GM12878 (cell line): ENCODE results near the gene ZNF618. TPM values are rescaled to one million over a fixed set of nuclear protein-coding genes. Genes with fewer than 3 reads are reported as not detected.

Experiments used
- ATAC-seq: fragments of 200-7000 bp; cut with Tn5 transposase; 3 replicates; pipeline ENCODE4 v1.9.1; 2020; ENCODE audit warnings: mild to moderate bottlenecking, moderate library complexity
- BruUV-seq: library from RNA; stranded (reverse); fragments of 400-500 nt; replicated peaks from 2 replicates; lab custom pipeline; 2021; lab: Mats Ljungman, UMichigan
- CTCF ChIA-PET: fragments of 300-600 bp; sonication (Branson Sonifier 250); formaldehyde crosslinking; extraction: SDS; loops from one replicate; lab custom pipeline; 2021; ENCODE audit warnings: inconsistent platforms; lab: Yijun Ruan, JAX
- POLR2A ChIA-PET: fragments of 350-600 bp; formaldehyde crosslinking; extraction: SDS; loops from one replicate; lab custom pipeline; 2021; ENCODE audit warnings: inconsistent platforms; lab: Charles Lee
- RAD21 ChIA-PET: fragments of 300-600 bp; sonication (Branson Sonifier 250); formaldehyde crosslinking; loops from one replicate; lab custom pipeline; 2023; ENCODE audit warnings: antibody characterized with exemption; ENCODE audit not compliant: unreplicated experiment; lab: Charles Lee
- SMC1A ChIA-PET: fragments of 300-600 bp; sonication (Branson Sonifier 250); formaldehyde crosslinking; loops from one replicate; lab custom pipeline; 2023; ENCODE audit not compliant: unreplicated experiment, uncharacterized antibody; lab: Charles Lee
- DNase-seq: peaks from one replicate; pipeline ENCODE4 v3.0.0-alpha.2; 2011; ENCODE audit warnings: low read depth, low spot score
- FAIRE-seq: peaks from 3 replicates; lab custom pipeline; 2011; peaks lifted over from hg19 to GRCh38; lab: Jason Lieb, UNC
- H2AFZ ChIP-seq: 2 replicates; pipeline ENCODE4 v1.6.0; 2011; ENCODE audit warnings: low read depth, low read length, control low read depth; ENCODE audit not compliant: control insufficient read depth
- H3K27ac ChIP-seq: 2 replicates; pipeline ENCODE4 v1.5.1; 2011; ENCODE audit warnings: control low read depth; ENCODE audit not compliant: control insufficient read depth, insufficient read depth
- H3K27me3 ChIP-seq, 2 experiments: replicated peaks in 1 of 2; 2 replicates each; pipeline versions ENCODE4 v1.6.0 to v1.6.1; 2011; ENCODE audit warnings: low read length in 1 of 2; ENCODE audit not compliant: control insufficient read depth in 2 of 2, insufficient read depth in 2 of 2
- H3K36me3 ChIP-seq, 2 experiments: 2 replicates each; pipeline ENCODE4 v1.5.1; 2011; ENCODE audit warnings: low read length in 1 of 2; ENCODE audit not compliant: control insufficient read depth in 2 of 2, insufficient read depth in 2 of 2
- H3K4me1 ChIP-seq: 2 replicates; pipeline ENCODE4 v1.6.1; 2011; ENCODE audit warnings: mild to moderate bottlenecking, low read length, moderate library complexity, mixed read lengths; ENCODE audit not compliant: control insufficient read depth, insufficient read depth
- H3K4me2 ChIP-seq: 2 replicates; pipeline ENCODE4 v1.6.0; 2011; ENCODE audit warnings: control low read depth; ENCODE audit not compliant: control insufficient read depth, insufficient read depth
- H3K4me3 ChIP-seq: fragments of 200-600 bp; sonication (generic); 2 replicates; pipeline ENCODE4 v1.5.1; 2016
- H3K79me2 ChIP-seq: 2 replicates; pipeline ENCODE4 v1.6.0; 2011; ENCODE audit warnings: low read length; ENCODE audit not compliant: control insufficient read depth, insufficient read depth
- H3K9ac ChIP-seq: 2 replicates; pipeline ENCODE4 v1.8.0; 2011; ENCODE audit warnings: low read length, control low read depth, mixed read lengths; ENCODE audit not compliant: control insufficient read depth, insufficient read depth
- H3K9me3 ChIP-seq: replicated peaks from 3 replicates; pipeline ENCODE4 v1.5.1; 2011; ENCODE audit warnings: mild to moderate bottlenecking, low read length; ENCODE audit not compliant: control insufficient read depth, insufficient read depth
- H4K20me1 ChIP-seq: 2 replicates; pipeline ENCODE4 v1.6.0; 2011; ENCODE audit not compliant: control insufficient read depth, insufficient read depth
- CHD2 ChIP-seq: IDR thresholded peaks from 2 replicates; pipeline ENCODE4 v1.6.1; 2011; ENCODE audit warnings: low read depth, low read length, improper control_type of control experiment, borderline replicate concordance
- ESRRA ChIP-seq: IDR thresholded peaks from 2 replicates; pipeline ENCODE4 v1.6.1; 2012; ENCODE audit warnings: mild to moderate bottlenecking, low read length, improper control_type of control experiment
- FOXK2 ChIP-seq: fragments of 450-650 bp; IDR thresholded peaks from 2 replicates; pipeline ENCODE4 v1.6.1; 2017; ENCODE audit warnings: mild to moderate bottlenecking, moderate library complexity
- FOXM1 ChIP-seq: IDR thresholded peaks from 2 replicates; pipeline ENCODE4 v1.6.1; 2012; ENCODE audit warnings: low read depth, mild to moderate bottlenecking, inconsistent platforms, low read length, moderate library complexity
- HCFC1 ChIP-seq: fragments of 150-350 bp; IDR thresholded peaks from 2 replicates; pipeline ENCODE4 v1.6.1; 2014; ENCODE audit warnings: low read length
- KLF5 ChIP-seq: fragments of 450-650 bp; IDR thresholded peaks from 2 replicates; pipeline ENCODE4 v1.6.1; 2014; ENCODE audit warnings: mild to moderate bottlenecking; ENCODE audit not compliant: partially characterized antibody
- NFIC ChIP-seq: IDR thresholded peaks from 2 replicates; pipeline ENCODE4 v1.6.1; 2012; ENCODE audit warnings: low read depth, mild to moderate bottlenecking, inconsistent platforms, low read length, moderate library complexity
- NFYB ChIP-seq: IDR thresholded peaks from 2 replicates; pipeline ENCODE4 v1.6.1; 2011; ENCODE audit warnings: low read depth, mild to moderate bottlenecking, low read length, improper control_type of control experiment, moderate library complexity; ENCODE audit not compliant: insufficient read depth
- NRF1 ChIP-seq: conservative IDR thresholded peaks from 2 replicates; pipeline ENCODE4 v1.6.1; 2011; ENCODE audit warnings: mild to moderate bottlenecking, low read depth, low read length, improper control_type of control experiment
- POLR2A ChIP-seq: IDR thresholded peaks from 2 replicates; pipeline ENCODE4 v1.6.1; 2011; ENCODE audit warnings: low read depth, mild to moderate bottlenecking, low read length
- RBBP5 ChIP-seq: fragments of 200-600 bp; sonication (generic); conservative IDR thresholded peaks from 2 replicates; pipeline ENCODE4 v1.6.1; 2016
- SMC3 ChIP-seq: IDR thresholded peaks from 2 replicates; pipeline ENCODE4 v1.6.1; 2011; ENCODE audit warnings: low read length, improper control_type of control experiment, borderline replicate concordance
- SREBF1 ChIP-seq: IDR thresholded peaks from 2 replicates; pipeline ENCODE4 v1.6.1; 2012; ENCODE audit warnings: mild to moderate bottlenecking, low read length
- WRNIP1 ChIP-seq: IDR thresholded peaks from 2 replicates; pipeline ENCODE4 v1.6.1; 2011; ENCODE audit warnings: low read depth, low read length, improper control_type of control experiment, borderline replicate concordance
- WGBS: methylation state at CpG from one replicate; pipeline ENCODE4 v1.1.6; 2016; ENCODE audit warnings: low lambda C conversion rate; ENCODE audit not compliant: insufficient replicate concordance, insufficient coverage; ENCODE audit errors: missing lambda C conversion rate; 5-methylcytosine and 5-hydroxymethylcytosine counted together
- in situ Hi-C: fragments of 300-500 bp; cut with MboI; formaldehyde crosslinking; loops from 9 replicates; pipeline ENCODE4 v1.14.3; 2018; ENCODE audit warnings: mixed read lengths
- intact Hi-C: fragments of 100-400 bp; cut with micrococcal nuclease; formaldehyde crosslinking; loops from one replicate; pipeline ENCODE4 v1.14.2; 2022; ENCODE audit not compliant: unreplicated experiment
- polyA plus RNA-seq, 11 experiments: library from polyadenylated mRNA; depleted of rRNA in 4 of 11; unstranded in 6 of 11; stranded (reverse) in 5 of 11; fragments of >200 nt; fragmentation: Nextera tagmentation in 4 of 11; fragmentation: Illumina TruSeq in 1 of 11; extraction: Ambion mirVana in 4 of 11; extraction: Trizol in 1 of 11; gene quantifications; 1 replicate in 1 of 11; 2 replicates in 10 of 11; pipeline versions ENCODE4 v1.2.1 to v1.2.3, GENCODE V29; 2011 to 2016; ENCODE audit warnings: inconsistent platforms in 2 of 11, missing spikeins in 2 of 11, low read depth in 1 of 11
- total RNA-seq, 4 experiments: library from RNA; depleted of rRNA in 3 of 4; stranded (reverse); fragments of >200 nt in 3 of 4; fragmentation: Illumina TruSeq in 1 of 4; extraction: Trizol in 1 of 4; gene quantifications; 2 replicates each; pipeline versions ENCODE4 v1.2.1 to v1.2.3, GENCODE V29; 2013 to 2021
- TF ChIP-seq, protein P1 (sequence below): fragments of 450-650 bp; IDR thresholded peaks from 2 replicates; pipeline ENCODE4 v1.6.1; 2017; ENCODE audit warnings: mild to moderate bottlenecking, moderate library complexity

The ZNF618 gene
- total and polyA plus RNA-seq, 10 of the 15 experiments (the other 5 are each of a cell fraction or from before 2014, with no cell fraction given): 0.01 to 0.24 (median 0.06) TPM; not detected in 2

DNA sequence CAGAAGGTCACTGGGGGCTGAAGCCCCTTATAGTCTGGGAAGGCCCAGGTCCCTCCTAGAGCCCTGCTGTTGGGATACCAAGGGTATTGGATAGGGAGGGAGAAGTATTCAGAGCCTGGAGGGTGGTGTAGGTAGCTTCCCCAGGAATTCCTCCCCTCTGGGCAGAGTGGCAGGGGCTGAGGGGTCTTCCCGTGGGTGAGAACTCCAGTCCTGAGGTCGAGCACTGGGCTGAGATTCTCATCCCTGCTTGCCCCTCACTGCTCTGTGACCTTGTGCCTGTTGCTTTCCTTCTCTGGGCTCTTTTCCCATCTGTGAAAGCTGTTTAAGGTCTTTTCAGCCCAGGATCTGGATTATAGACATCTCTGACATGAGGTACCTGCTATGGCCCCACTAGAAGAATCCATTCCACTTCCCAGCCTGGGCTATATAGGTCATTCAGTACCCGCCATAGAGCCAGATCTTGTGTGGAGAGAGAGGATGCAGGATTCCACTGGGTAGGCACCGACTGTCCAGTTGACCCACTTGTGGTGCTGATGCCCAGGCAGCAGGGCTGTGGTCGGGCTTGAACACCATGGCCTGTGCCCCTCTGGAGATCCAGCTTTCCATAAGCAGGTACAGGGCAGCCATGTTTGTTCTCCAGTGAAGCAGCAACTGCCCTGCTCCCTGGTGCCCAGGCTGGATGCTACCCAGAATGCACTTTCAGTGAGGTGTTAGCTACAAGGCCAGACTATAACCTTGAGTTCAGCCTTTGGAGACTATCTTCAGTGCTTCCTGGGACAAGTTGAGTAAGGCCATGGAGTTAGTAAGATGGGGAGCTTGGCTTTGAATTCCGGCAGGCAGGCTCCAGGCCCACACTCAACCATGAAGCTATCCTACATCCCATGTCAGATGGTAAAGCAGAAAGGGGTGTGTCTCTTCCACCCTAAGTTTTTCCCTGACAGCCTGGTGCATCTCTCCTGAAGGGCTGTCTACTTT lies 141.9 kb downstream of the ZNF618 start:
- in situ Hi-C loops: no loop called here
- no peak for TF ChIP-seq KLF5
- no peak overlapping the region for H2AFZ ChIP-seq
- FAIRE-seq (no peak), DNase-seq (no peak), ATAC-seq (no peak)
- H3K9me3 ChIP-seq: no peaks in the 10 kb centered on the region
- WGBS: 6% methylated on average over 6 of the region's 6 CpGs
- H3K79me2 ChIP-seq: no peaks in the 10 kb centered on the region
- H4K20me1 ChIP-seq: no peaks in the 10 kb centered on the region
- H3K4me3 ChIP-seq: no peak overlapping the region
- BruUV-seq: no TSS peak
- no peak overlapping the region for H3K27ac ChIP-seq
- ChIA-PET RAD21 (no interaction called here), CTCF (no interaction called here), POLR2A (no interaction called here), SMC1A (no interaction called here)
- H3K4me1 ChIP-seq: no peaks in the 10 kb centered on the region
- intact Hi-C loops: no loop called here
- no peak overlapping the region for H3K9ac ChIP-seq
- no peak overlapping the region for H3K4me2 ChIP-seq
- H3K27me3 ChIP-seq: no peaks in the 10 kb centered on the region
- no peaks in the 10 kb centered on the region for H3K36me3 ChIP-seq

DNA sequence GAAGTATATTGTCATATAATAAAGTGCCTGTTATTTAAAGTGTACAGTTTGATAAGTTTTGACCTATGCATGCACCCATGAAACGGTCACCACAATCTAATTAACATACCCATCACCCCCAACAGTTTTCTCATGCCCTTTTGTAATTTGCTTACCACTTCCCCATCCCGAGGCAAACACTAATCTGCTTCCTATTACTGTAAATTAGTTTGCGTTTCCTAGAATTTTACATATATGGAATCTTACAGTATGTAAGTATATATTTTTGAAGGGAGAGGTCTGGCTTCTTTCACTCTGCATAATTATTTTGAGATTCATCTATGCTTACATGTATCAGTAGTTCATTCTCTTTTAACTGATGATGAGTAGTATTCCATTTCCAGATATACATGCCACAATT lies 145.5 kb downstream of the ZNF618 start:
- ChIA-PET RAD21 (no interaction called here), POLR2A (no interaction called here), SMC1A (no interaction called here), CTCF (no interaction called here)
- no peaks in the 10 kb centered on the region for H3K36me3 ChIP-seq
- no peaks in the 10 kb centered on the region for H3K27me3 ChIP-seq
- no peak overlapping the region for H3K4me3 ChIP-seq
- H3K4me1 ChIP-seq: no peaks in the 10 kb centered on the region
- H2AFZ ChIP-seq: no peak overlapping the region
- FAIRE-seq (no peak), ATAC-seq (no peak), DNase-seq (no peak)
- no peak overlapping the region for H3K4me2 ChIP-seq
- no peak overlapping the region for H3K27ac ChIP-seq
- no peaks in the 10 kb centered on the region; the same call in 2 of the 3 replicates for H3K9me3 ChIP-seq
- H4K20me1 ChIP-seq: no peaks in the 10 kb centered on the region
- H3K79me2 ChIP-seq: no peaks in the 10 kb centered on the region
- 31% methylated on average over 3 of the region's 3 CpGs for WGBS
- no TSS peak for BruUV-seq
- intact Hi-C loops (no loop called here), in situ Hi-C loops (no loop called here)
- no peak overlapping the region for H3K9ac ChIP-seq
- no peak for TF ChIP-seq HCFC1
- no peak for TF ChIP-seq NFYB
- TF ChIP-seq CHD2: no peak
- TF ChIP-seq, protein P1, sequence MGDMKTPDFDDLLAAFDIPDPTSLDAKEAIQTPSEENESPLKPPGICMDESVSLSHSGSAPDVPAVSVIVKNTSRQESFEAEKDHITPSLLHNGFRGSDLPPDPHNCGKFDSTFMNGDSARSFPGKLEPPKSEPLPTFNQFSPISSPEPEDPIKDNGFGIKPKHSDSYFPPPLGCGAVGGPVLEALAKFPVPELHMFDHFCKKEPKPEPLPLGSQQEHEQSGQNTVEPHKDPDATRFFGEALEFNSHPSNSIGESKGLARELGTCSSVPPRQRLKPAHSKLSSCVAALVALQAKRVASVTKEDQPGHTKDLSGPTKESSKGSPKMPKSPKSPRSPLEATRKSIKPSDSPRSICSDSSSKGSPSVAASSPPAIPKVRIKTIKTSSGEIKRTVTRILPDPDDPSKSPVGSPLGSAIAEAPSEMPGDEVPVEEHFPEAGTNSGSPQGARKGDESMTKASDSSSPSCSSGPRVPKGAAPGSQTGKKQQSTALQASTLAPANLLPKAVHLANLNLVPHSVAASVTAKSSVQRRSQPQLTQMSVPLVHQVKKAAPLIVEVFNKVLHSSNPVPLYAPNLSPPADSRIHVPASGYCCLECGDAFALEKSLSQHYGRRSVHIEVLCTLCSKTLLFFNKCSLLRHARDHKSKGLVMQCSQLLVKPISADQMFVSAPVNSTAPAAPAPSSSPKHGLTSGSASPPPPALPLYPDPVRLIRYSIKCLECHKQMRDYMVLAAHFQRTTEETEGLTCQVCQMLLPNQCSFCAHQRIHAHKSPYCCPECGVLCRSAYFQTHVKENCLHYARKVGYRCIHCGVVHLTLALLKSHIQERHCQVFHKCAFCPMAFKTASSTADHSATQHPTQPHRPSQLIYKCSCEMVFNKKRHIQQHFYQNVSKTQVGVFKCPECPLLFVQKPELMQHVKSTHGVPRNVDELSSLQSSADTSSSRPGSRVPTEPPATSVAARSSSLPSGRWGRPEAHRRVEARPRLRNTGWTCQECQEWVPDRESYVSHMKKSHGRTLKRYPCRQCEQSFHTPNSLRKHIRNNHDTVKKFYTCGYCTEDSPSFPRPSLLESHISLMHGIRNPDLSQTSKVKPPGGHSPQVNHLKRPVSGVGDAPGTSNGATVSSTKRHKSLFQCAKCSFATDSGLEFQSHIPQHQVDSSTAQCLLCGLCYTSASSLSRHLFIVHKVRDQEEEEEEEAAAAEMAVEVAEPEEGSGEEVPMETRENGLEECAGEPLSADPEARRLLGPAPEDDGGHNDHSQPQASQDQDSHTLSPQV: no peak
- TF ChIP-seq FOXM1: no peak
- TF ChIP-seq WRNIP1: no peak
- no peak for TF ChIP-seq SREBF1
- no peak for TF ChIP-seq SMC3
- no peak for TF ChIP-seq NFIC
- no peak for TF ChIP-seq NRF1
- TF ChIP-seq RBBP5: no peak
- no peak for TF ChIP-seq POLR2A
- TF ChIP-seq FOXK2: no peak
- no peak for TF ChIP-seq ESRRA
